Mesodermal cell (in vitro differentiated cells): ENCODE results near the gene GLUL.

Source experiments
- H3K27ac ChIP-seq: 2 replicates; pipeline ENCODE4 v1.7.0; 2013; ENCODE audit warnings: mild to moderate bottlenecking, low read depth, low read length, moderate library complexity; ENCODE audit not compliant: severe bottlenecking
- H3K36me3 ChIP-seq: 2 replicates; pipeline ENCODE4 v1.7.1; 2013; ENCODE audit warnings: mild to moderate bottlenecking, low read length, moderate library complexity; ENCODE audit not compliant: control insufficient read depth, insufficient read depth
- H3K4me1 ChIP-seq: one replicate; pipeline ENCODE4 v1.7.1; 2013; ENCODE audit warnings: mild to moderate bottlenecking, low read length; ENCODE audit not compliant: insufficient read depth, control insufficient read depth, poor library complexity, severe bottlenecking
- H3K4me3 ChIP-seq: 2 replicates; pipeline ENCODE4 v1.7.0; 2013; ENCODE audit warnings: low read length, control low read depth, mild to moderate bottlenecking; ENCODE audit not compliant: insufficient read depth, poor library complexity, severe bottlenecking; ENCODE audit errors: extremely low read depth
- H3K9me3 ChIP-seq: 2 replicates; pipeline ENCODE4 v1.7.1; 2013; ENCODE audit warnings: mild to moderate bottlenecking, low read length, moderate library complexity; ENCODE audit not compliant: control insufficient read depth
- WGBS, 2 experiments: methylation state at CpG; one replicate each; pipeline ENCODE4 v1.1.5; 2013; ENCODE audit warnings: missing lambda C conversion rate in 2 of 2; ENCODE audit not compliant: insufficient coverage in 2 of 2; 5-methylcytosine and 5-hydroxymethylcytosine counted together

GLUL gene

DNA sequence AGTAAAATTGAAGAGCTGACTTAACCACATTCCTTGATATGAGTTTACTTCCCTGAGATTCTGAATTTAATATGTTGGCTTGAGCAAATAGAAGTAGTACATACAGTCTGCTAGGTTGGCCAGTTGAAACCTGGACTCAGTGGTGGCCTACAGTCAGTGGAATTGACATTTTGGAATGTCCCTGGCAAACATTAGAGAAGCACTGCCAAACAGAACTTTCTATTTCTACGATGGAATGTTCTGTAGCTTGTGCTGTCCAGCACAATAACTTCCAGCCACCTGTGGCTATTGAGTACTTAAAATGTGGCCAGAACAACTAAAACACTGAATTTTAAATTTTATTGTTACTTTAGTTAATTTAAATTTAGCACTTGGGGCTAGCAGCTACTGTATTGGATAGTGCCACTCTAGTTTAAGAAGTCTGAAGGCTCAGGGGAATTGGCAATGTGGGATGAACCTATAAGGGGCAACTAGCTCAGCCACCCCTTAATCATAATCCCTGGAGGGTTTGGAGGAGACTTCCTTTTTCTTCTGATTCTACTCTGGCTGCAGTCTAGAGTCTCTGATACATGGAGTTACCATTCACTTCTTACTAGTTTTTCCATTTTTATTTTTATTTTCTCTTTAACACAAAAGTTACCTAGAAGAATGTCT is 19.2 kb upstream of the GLUL start:
- Histone ChIP-seq H3K27ac (no peak overlapping the region), H3K4me3 (no peak overlapping the region), H3K4me1 (no peaks in the 10 kb centered on the region), H3K9me3 (peaks cover under 1% of the 10 kb centered on the region), H3K36me3 (no peaks in the 10 kb centered on the region)
- WGBS, 2 experiments = 71% methylated on average over 1 of the region's 1 CpG; no CpG with 5 or more reads in 1 of the 2 experiments

DNA sequence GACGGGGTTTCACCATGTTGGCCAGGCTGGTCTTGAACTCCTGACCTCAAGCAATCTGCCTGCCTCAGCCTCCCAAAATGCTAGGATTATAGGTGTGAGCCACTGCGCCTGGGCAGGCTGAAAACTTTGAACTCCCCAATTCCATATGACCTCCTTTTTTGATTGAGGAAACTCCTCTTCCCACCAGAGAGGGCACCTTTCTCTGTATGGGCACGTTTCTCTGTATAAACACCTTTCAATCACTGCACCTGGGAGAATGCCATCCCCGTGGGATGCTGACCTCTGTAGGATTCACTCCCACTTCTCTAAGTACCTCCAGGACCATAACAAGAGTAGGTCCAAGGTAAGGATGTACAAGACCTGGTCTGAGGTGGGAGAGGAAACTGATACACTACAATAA is 18.5 kb upstream of the GLUL start:
- no peak overlapping the region for H3K4me3 ChIP-seq
- no peaks in the 10 kb centered on the region for H3K36me3 ChIP-seq
- WGBS, 2 experiments = 78 to 88% methylated on average over 3 to 4 of the region's 4 CpGs
- H3K9me3 ChIP-seq = peaks cover 6% of the 10 kb centered on the region
- H3K4me1 ChIP-seq = no peaks in the 10 kb centered on the region
- no peak overlapping the region for H3K27ac ChIP-seq

GRCh38 chr1:182408435-182409075 is 17.0 kb upstream of the GLUL start:
- H3K4me1 ChIP-seq = no peaks in the 10 kb centered on the region
- no peak overlapping the region for H3K4me3 ChIP-seq
- peaks cover 6% of the 10 kb centered on the region for H3K9me3 ChIP-seq
- WGBS, 2 experiments = 80 to 100% methylated on average over 1 to 2 of the region's 3 CpGs
- no peaks in the 10 kb centered on the region for H3K36me3 ChIP-seq
- H3K27ac ChIP-seq = no peak overlapping the region

GRCh38 chr1:182407724-182408123 is 16.1 kb upstream of the GLUL start:
- Histone ChIP-seq H3K4me3 (no peak overlapping the region), H3K9me3 (peaks cover 6% of the 10 kb centered on the region), H3K36me3 (no peaks in the 10 kb centered on the region), H3K4me1 (no peaks in the 10 kb centered on the region), H3K27ac (no peak overlapping the region)
- 82 to 86% methylated on average over 2 to 3 of the region's 3 CpGs for WGBS, 2 experiments

DNA sequence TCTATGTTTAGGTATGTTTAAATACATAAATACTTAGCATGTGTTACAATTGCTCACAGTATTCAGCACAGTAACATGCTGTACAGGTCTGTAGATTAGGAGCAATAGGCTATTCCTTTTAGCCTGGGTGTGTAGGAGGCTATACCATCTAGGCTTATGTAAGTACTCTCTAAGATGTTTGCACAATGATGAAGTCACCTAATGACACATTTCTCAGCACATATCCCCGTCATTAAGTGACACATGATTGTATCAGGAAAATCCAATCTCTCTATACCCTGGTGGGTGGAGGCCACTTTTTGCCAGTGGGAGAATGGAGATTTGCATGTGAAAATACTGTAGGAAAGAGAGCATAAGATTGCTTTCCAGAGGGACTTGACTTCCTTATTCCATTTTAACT is 14.4 kb upstream of the GLUL start:
- peaks cover 6% of the 10 kb centered on the region for H3K9me3 ChIP-seq
- H3K36me3 ChIP-seq = no peaks in the 10 kb centered on the region
- WGBS, 2 experiments = no CpG with 5 or more reads among the region's 1 CpG
- H3K27ac ChIP-seq = no peak overlapping the region
- no peaks in the 10 kb centered on the region for H3K4me1 ChIP-seq
- H3K4me3 ChIP-seq = no peak overlapping the region

DNA sequence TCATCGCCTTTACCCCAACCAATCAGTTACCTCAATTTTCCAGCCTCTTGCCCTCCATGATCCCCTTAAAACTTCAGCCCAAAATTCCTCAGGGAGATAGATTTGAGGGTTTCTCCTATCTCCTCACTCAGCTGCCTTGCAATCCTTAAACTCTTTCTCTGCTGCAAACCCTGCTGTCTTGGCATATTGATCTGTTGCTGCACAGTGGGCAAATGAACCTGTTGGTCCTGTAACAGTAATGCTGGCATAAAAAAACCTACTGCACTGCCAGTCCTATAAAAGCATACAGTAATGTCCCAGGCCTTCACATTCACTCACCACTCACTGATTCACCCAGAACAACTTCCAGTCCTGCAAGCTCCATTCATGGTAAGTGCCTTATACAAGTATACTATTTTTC is 14.0 kb upstream of the GLUL start:
- WGBS, 2 experiments = 100% methylated on average over 1 of the region's 1 CpG
- H3K27ac ChIP-seq = no peak overlapping the region

GRCh38 chr1:182404781-182405180 is 13.2 kb upstream of the GLUL start:
- Histone ChIP-seq H3K36me3 (no peaks in the 10 kb centered on the region), H3K4me3 (no peak overlapping the region), H3K4me1 (no peaks in the 10 kb centered on the region), H3K27ac (no peak overlapping the region), H3K9me3 (peaks cover 6% of the 10 kb centered on the region)
- 60% methylated on average over 1 of the region's 1 CpG; no CpG with 5 or more reads in 1 of the 2 experiments for WGBS, 2 experiments

More for the DNA sequence above, 14.0 kb upstream of the GLUL start:
- H3K4me1 ChIP-seq = no peaks in the 10 kb centered on the region
- H3K9me3 ChIP-seq = peaks cover 6% of the 10 kb centered on the region
- no peaks in the 10 kb centered on the region for H3K36me3 ChIP-seq
- no peak overlapping the region for H3K4me3 ChIP-seq

- Histone ChIP-seq H3K4me1 (no peaks in the 10 kb centered on the region), H3K4me3 (no peak within 1 kb of the TSS), H3K36me3 (no peaks in the 10 kb centered on the region), H3K9me3 (peaks cover 3% of the 10 kb centered on the region), H3K27ac (no peak within 1 kb of the TSS)
- 89 to 100% methylated on average over 1 to 4 of the region's 4 CpGs for WGBS, 2 experiments
Measured at GRCh38 chr1:182400567-182400966, 9.0 kb upstream of the GLUL start, which contains the start of gene TEDDM1. TEDDM1 (minus strand) TSS chr1:182400667; CDS start chr1:182400485, 182 bp downstream.

DNA sequence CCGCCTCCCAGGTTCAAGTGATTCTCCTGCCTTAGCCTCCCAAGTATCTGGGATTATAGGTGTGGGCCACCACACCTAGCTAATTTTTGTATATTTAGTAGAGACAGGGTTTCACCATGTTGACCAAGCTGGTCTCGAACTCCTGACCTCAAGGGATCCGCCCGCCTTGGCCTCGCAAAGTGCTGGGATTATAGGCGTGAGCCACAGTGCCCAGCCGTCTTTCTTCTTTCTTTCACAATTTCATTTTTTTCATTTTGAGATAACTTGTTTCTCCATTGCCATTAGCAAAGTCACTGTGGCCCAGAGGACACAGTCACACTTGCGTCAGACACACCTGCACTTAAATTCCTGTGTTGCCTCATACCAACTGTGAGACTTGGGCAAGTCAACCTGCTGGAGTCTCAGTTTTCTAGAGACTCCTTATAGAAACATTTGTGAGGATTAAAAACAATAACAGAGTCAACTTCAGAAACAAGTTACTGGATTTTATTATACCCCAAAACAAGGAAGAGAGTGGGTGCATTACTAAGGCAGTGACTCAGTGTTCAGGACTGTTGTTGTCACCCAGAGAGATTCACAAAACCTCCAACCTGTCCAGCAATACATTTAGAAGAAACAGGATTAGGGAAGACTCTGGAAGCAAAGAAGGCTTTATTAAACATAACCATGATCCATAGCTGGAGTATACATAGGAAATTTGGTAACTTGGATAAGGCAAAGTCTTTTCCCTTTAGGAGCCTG is 6.2 kb upstream of the GLUL start:
- Histone ChIP-seq H3K9me3 (no peaks in the 10 kb centered on the region), H3K27ac (no peak overlapping the region), H3K4me3 (no peak overlapping the region), H3K36me3 (no peaks in the 10 kb centered on the region), H3K4me1 (no peaks in the 10 kb centered on the region)
- 98 to 100% methylated on average over 6 to 8 of the region's 8 CpGs for WGBS, 2 experiments

GRCh38 chr1:182395906-182396305 is 4.3 kb upstream of the GLUL start:
- Histone ChIP-seq H3K27ac (no peak overlapping the region), H3K4me1 (no peaks in the 10 kb centered on the region), H3K4me3 (no peak overlapping the region), H3K9me3 (no peaks in the 10 kb centered on the region), H3K36me3 (no peaks in the 10 kb centered on the region)
- 80 to 100% methylated on average over 1 of the region's 3 CpGs for WGBS, 2 experiments
